ENCODE data around the gene QDPR.

Gene QDPR

DNA sequence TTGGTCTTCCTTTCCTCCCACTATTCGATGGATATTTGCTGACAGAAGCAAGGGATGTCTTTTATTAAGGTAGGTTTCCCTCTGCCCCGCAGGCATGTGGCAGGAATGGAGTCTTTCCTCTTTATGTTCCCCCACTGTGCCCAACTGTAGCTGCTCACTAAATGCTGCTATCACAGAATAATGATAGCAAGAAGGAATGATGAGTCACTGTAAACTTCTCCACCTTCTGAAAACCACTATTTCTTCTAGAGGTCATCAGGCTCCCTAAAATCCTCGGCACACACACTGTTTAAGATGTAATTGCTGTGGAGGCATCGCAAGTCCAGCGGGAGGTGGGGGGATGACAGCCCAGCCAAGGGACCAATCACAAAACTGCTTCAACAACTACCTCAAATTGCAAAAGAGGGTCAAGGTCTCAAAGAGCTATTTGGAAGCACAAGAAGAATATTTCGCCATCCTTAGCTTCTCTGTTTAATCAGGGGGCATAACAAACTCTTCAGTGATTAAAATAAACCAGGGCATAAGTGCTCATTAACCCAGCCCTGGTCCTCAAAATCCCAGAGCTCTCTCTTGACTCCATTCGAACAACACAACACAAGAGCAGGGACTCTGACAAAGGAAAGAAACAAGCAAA lies 13.9 kb downstream of the QDPR start:
- FAIRE-seq (no peak), DNase-seq (ENCODE audit: insufficient read length, low spot score) (no peak)
- TF ChIP-seq POU2F2 (IDR thresholded peaks at IDR 0.05; ENCODE audit: low read depth, low read length) (no peak), POLR2A (IDR thresholded peaks at IDR 0.05; ENCODE audit: low read depth, low read length) (no peak), TAF1 (IDR thresholded peaks at IDR 0.05; ENCODE audit: low read depth, low read length) (no peak), POLR2AphosphoS5 (IDR thresholded peaks at IDR 0.05; ENCODE audit: low read depth, low read length) (no peak), SPI1 (IDR thresholded peaks at IDR 0.05; ENCODE audit: low read depth, low read length) (no peak), PAX5 (IDR thresholded peaks at IDR 0.05; ENCODE audit: insufficient read depth, low read length, severe bottlenecking) (no peak)

DNA sequence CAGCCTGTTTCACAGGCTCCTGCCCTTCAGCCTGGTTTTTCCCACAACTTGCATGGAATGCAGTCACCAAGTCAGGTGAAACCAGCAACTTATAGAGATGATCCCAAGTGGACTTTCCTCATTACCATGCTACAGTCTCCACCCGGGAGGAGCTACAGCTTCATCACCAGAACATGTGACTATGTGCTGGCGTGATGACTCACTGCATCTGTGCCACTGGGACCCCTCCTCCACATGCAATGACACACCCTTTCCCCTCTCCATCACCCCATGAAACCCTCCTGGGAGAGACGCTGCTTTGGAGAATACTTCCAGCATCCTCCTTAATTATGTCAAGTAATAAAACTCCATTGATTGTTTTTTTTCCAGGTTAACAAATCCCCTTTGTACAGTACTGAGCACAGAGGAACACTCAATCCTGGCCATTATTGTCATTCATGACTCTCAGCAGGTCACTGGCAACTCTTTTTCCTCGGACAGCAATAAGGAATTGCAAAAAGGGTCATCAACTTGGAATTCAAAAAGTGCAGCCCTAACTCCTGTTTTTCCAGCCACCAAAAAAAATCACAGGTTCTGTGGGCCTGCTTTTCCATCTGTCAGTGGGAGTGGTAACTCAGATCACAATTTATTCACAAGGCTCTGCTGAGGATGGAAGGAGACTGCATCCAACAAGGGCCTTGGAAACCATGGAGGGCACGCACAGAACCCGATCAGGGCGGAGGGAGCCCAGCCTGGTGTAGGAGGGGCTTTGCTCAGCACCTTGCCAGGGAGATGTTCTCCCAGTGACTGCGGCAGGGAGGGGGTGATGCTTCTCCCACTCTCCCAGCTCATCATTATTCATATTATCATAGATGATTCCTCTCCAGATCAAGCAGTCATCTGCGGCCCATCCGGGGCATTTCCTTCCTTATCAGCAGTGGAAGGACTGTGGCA lies 17.4 kb downstream of the QDPR start:
- FAIRE-seq = no peak
- no peak for DNase-seq (ENCODE audit: insufficient read length, low spot score)
- no peak for TF ChIP-seq POLR2AphosphoS5 (IDR thresholded peaks at IDR 0.05; ENCODE audit: low read depth, low read length)
- TF ChIP-seq POU2F2 (IDR thresholded peaks at IDR 0.05; ENCODE audit: low read depth, low read length) = no peak
- no peak for TF ChIP-seq POLR2A (IDR thresholded peaks at IDR 0.05; ENCODE audit: low read depth, low read length)
- TF ChIP-seq PAX5 (IDR thresholded peaks at IDR 0.05; ENCODE audit: insufficient read depth, low read length, severe bottlenecking) = no peak
- no peak for TF ChIP-seq TAF1 (IDR thresholded peaks at IDR 0.05; ENCODE audit: low read depth, low read length)
- TF ChIP-seq SPI1 (IDR thresholded peaks at IDR 0.05; ENCODE audit: low read depth, low read length) = no peak

DNA sequence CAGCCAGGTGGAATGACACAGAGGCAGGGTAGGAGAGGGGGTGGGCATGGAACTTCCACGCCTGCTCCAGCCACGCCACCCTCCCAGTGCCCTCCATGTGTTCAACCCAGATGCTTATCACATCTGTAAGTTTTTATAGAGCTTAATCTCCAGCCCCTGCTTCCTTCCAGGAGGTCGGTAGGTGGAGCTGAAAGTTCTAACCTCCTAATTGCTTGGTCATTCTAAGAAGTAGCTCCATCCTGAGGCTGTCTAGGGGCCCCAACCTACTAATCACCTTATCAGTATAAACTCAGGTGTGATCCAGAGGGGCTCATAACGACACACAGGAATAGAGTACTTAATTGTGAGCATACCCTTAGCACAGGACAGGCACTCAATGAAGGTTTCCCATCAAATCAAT lies 18.3 kb downstream of the QDPR start:
- no peak for DNase-seq (ENCODE audit: insufficient read length, low spot score)
- no peak for FAIRE-seq
- TF ChIP-seq SPI1 (IDR thresholded peaks at IDR 0.05; ENCODE audit: low read depth, low read length) = no peak
- TF ChIP-seq POLR2AphosphoS5 (IDR thresholded peaks at IDR 0.05; ENCODE audit: low read depth, low read length) = no peak
- TF ChIP-seq PAX5 (IDR thresholded peaks at IDR 0.05; ENCODE audit: insufficient read depth, low read length, severe bottlenecking) = no peak
- no peak for TF ChIP-seq TAF1 (IDR thresholded peaks at IDR 0.05; ENCODE audit: low read depth, low read length)
- no peak for TF ChIP-seq POU2F2 (IDR thresholded peaks at IDR 0.05; ENCODE audit: low read depth, low read length)
- TF ChIP-seq POLR2A (IDR thresholded peaks at IDR 0.05; ENCODE audit: low read depth, low read length) = no peak

DNA sequence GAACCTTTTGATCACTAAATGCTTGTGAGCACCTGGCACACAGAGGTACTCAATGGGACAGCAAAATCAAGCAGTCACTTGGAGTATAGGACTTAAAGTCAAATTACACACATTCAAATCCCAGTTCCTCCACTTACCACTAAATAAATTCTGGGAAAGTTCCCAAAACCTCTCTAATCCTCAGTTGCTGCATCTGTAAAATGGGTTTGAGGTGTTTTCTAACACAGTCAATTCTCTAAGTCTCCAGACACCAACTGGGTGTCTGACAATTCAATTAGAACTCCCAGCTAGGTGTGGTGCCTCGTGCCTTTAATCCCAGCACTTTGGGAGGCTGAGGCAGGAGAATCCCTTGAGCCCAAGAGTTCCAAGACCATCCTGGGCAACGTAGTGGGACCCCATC lies 19.0 kb downstream of the QDPR start:
- DNase-seq (ENCODE audit: insufficient read length, low spot score) = no peak
- TF ChIP-seq POLR2A (IDR thresholded peaks at IDR 0.05; ENCODE audit: low read depth, low read length) = no peak
- no peak for FAIRE-seq

DNA sequence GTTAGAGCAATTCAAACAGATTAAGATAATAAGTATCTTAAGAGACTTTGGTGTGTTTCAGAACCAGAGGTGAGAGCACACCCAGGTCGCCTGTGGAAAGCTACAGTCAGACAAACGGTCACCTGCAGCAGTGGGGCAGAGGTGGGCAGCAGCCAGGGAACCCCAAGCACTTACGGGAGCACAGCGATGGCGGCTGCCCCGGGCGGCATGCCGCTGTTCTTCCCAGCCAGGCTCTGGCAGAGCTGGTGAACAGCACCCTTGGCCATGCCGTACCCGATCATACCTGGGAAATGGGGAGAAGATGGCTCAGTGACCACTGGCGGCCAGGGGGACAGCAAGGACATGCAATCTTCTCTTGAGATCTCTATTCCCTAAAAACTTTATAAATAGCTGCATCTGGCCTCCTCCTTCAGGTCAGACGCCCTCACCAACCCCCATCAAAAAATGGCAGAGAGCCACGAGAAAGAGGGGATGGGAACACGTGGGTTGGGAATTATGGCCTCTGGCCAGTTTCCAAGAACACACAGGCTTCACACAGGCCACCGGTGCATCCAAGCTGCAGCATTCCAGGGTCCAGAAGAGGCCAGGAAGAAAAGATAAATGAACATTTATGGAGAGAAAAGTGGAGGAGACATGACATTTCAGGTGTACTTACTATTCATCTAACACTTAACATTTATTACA lies 19.7 kb downstream of the QDPR start:
- FAIRE-seq (no peak), DNase-seq (ENCODE audit: insufficient read length, low spot score) (no peak)
- TF ChIP-seq TAF1 (IDR thresholded peaks at IDR 0.05; ENCODE audit: low read depth, low read length) (no peak), POLR2AphosphoS5 (IDR thresholded peaks at IDR 0.05; ENCODE audit: low read depth, low read length) (no peak), POLR2A (IDR thresholded peaks at IDR 0.05; ENCODE audit: low read depth, low read length) (no peak), POU2F2 (IDR thresholded peaks at IDR 0.05; ENCODE audit: low read depth, low read length) (no peak), PAX5 (IDR thresholded peaks at IDR 0.05; ENCODE audit: insufficient read depth, low read length, severe bottlenecking) (no peak), SPI1 (IDR thresholded peaks at IDR 0.05; ENCODE audit: low read depth, low read length) (no peak)

DNA sequence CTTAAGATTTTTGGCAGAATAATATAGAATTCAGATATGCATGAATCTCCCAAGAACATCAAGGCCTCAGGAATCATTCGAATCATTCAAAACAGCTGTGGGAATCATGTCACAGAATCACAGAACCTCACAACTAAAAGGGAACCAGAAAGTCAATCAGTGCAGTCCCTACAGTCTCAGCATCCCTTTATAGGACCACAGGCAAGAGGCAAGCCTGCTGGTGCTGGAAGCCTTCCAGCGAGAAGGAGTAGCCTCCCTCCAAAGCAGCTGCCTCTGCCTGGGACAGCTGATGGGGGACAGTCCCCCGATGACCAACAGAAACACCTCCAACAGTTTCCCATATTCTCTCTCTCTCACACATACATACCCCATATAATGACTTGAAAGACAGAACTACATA lies 20.7 kb downstream of the QDPR start:
- DNase-seq (ENCODE audit: insufficient read length, low spot score) (no peak), FAIRE-seq (no peak)
- TF ChIP-seq SPI1 (IDR thresholded peaks at IDR 0.05; ENCODE audit: low read depth, low read length) = no peak

DNA sequence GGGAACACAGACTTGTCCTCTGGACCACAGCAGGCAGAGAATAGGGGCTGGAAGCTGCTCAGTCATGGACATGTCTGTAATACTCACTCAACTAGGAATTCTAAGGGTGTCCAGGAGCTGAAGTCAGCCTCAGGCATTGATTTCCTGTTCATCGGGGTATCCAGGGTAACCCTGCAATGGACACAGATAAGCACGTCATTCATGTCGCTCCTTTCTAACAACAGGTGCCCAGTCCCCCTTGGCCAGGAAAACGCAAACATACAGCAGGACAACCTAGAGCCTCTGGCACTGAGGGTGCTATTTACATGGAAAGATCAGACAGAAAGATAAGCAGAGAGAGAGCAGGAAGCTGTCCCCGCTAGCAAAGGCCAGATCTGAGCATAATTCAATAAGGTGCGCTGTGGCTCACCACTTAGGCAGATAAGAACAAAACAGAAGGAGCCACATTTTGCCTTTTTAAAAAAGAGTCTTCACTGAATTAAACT lies 21.3 kb downstream of the QDPR start:
- no peak for FAIRE-seq
- no peak for DNase-seq (ENCODE audit: insufficient read length, low spot score)
- TF ChIP-seq POLR2AphosphoS5 (IDR thresholded peaks at IDR 0.05; ENCODE audit: low read depth, low read length) (no peak), PAX5 (IDR thresholded peaks at IDR 0.05; ENCODE audit: insufficient read depth, low read length, severe bottlenecking) (no peak), POU2F2 (IDR thresholded peaks at IDR 0.05; ENCODE audit: low read depth, low read length) (no peak), SPI1 (IDR thresholded peaks at IDR 0.05; ENCODE audit: low read depth, low read length) (no peak), POLR2A (IDR thresholded peaks at IDR 0.05; ENCODE audit: low read depth, low read length) (no peak), TAF1 (IDR thresholded peaks at IDR 0.05; ENCODE audit: low read depth, low read length) (no peak)

DNA sequence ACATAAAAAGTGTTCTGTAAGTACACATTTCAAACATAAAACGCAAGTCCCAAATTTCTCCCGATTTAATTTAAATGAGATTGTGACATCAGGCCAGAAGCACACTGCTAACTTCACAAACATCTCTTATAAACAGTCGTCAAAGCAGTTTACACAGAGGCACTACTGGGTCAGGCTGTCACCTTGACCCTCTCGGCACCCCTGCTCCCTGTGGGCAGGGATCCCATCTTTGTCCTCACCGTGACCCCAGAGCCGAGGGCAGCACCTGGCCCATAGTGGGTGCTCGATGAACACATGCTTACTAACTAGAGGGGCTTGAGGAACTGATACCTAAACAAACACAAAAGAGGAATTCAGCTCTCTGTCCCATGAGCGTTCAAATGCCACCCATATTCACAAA lies 22.2 kb downstream of the QDPR start:
- DNase-seq (ENCODE audit: insufficient read length, low spot score) (no peak), FAIRE-seq (peak; percentile 16)
- TF ChIP-seq PAX5 (IDR thresholded peaks at IDR 0.05; ENCODE audit: insufficient read depth, low read length, severe bottlenecking) = no peak
- no peak for TF ChIP-seq POLR2A (IDR thresholded peaks at IDR 0.05; ENCODE audit: low read depth, low read length)
- TF ChIP-seq TAF1 (IDR thresholded peaks at IDR 0.05; ENCODE audit: low read depth, low read length) = no peak
- no peak for TF ChIP-seq POLR2AphosphoS5 (IDR thresholded peaks at IDR 0.05; ENCODE audit: low read depth, low read length)
- TF ChIP-seq SPI1 (IDR thresholded peaks at IDR 0.05; ENCODE audit: low read depth, low read length) = peak; percentile 28; the same call in 1 of the 2 replicates
- no peak for TF ChIP-seq POU2F2 (IDR thresholded peaks at IDR 0.05; ENCODE audit: low read depth, low read length)

DNA sequence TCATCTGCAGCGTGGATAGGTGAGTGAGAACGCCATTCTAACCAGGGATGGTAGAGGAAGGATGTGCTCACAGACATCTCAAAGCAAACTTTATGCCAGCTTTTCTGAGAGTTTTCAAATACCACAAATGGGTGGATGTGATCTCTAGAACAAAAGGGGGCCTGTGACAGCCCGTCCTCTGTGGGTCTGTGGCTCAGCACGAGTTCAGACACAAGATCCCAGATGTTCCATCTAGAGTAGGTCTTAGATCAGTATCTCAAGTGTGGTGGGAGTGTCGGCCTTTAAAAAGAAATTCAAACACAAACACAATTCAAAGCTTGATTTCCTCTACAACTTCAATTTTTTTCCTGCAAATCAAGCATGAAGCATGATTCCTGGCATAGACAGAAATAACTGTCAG lies 22.8 kb downstream of the QDPR start:
- DNase-seq (ENCODE audit: insufficient read length, low spot score) (no peak), FAIRE-seq (no peak)
- TF ChIP-seq POLR2A (IDR thresholded peaks at IDR 0.05; ENCODE audit: low read depth, low read length) (no peak), PAX5 (IDR thresholded peaks at IDR 0.05; ENCODE audit: insufficient read depth, low read length, severe bottlenecking) (no peak), POLR2AphosphoS5 (IDR thresholded peaks at IDR 0.05; ENCODE audit: low read depth, low read length) (no peak), TAF1 (IDR thresholded peaks at IDR 0.05; ENCODE audit: low read depth, low read length) (no peak), SPI1 (IDR thresholded peaks at IDR 0.05; ENCODE audit: low read depth, low read length) (no peak), POU2F2 (IDR thresholded peaks at IDR 0.05; ENCODE audit: low read depth, low read length) (no peak)
